ENCODE results near the gene KCNJ11. TPM values are rescaled to one million over a fixed set of nuclear protein-coding genes. Genes with fewer than 3 reads are reported as not detected.
A peak's percentile ranks its signal among the peaks of the same experiment; 100 is the strongest.

Gene KCNJ11
- total RNA-seq, 1 experiment from 2014 or later, result not detected

DNA sequence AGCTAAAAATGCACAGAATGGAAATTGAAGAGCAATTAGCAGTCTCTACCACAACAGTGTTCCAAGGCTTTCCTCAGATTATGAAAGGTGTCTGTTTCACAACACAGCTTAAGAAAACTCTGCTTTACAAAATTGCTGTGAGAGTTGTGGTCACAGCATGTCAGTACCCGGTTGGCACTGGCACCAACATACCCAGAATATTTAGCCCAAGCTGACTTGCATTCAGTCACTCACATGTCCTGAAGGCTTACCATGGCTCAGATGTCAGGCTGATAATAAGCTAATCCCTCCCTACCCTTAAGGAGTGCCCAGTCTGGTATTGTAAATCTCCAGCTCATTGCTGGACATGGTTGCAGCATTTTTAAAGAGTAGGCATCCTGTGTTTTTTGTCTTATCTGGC lies 22.0 kb downstream of the KCNJ11 start:
- DNase-seq (ENCODE audit: low read depth), result no peak

- peak; percentile 65 for DNase-seq (ENCODE audit: low read depth)
Measured at GRCh38 chr11:17354601-17354991, 33.9 kb downstream of the KCNJ11 start.

- no peak for DNase-seq (ENCODE audit: low read depth)
Measured at GRCh38 chr11:17353821-17354600, 34.4 kb downstream of the KCNJ11 start.

DNA sequence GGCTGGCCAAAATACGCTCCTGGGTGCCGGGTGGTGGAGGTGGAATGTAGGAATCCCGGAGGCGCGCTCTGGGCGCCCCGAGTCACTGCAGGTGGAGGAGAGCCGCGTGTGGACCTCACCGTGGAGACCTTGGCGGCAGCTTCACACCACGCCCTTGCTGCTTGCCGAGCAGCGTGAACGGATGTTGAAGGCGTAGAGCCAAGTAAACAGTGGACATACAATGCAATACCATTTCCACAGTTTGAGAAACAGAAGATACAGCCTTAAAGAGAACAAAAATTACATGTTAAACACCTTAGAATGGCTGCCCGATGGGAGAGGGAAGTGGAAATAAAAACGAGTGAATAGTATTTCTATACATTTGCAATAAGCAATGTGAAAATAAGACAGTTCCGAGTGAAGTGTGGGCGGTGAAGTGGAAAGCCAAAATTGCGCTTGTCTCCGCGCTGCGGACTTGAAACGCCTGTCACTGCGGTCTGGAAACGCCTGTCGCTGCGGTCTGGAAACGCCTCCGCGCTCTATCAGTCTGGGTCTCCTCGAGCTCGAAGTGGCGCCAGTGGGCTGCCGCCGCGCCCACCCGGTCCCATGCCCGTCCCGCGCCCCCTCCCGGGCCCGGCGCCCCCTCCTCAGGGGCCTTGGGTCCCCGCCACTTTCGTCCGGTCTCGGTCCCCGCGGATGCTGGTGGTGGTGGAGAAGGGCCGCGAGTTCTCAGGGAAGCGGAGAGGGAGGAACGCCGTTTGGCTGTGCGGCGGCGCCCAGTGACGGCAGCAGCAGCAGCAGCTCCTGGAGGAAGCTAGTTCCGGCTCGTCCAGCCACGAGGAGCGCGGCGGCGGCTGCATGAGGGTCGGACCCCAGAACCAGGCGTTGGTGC lies 35.3 kb downstream of the KCNJ11 start:
- peak; percentile 85 for DNase-seq (ENCODE audit: low read depth)

GRCh38 chr11:17351510-17352176 lies 36.8 kb downstream of the KCNJ11 start, which contains the start of gene NCR3LG1:
NCR3LG1 (plus strand) TSS chr11:17351800; CDS start chr11:17351970, 170 bp downstream.
- no peak for DNase-seq (ENCODE audit: low read depth)

DNA sequence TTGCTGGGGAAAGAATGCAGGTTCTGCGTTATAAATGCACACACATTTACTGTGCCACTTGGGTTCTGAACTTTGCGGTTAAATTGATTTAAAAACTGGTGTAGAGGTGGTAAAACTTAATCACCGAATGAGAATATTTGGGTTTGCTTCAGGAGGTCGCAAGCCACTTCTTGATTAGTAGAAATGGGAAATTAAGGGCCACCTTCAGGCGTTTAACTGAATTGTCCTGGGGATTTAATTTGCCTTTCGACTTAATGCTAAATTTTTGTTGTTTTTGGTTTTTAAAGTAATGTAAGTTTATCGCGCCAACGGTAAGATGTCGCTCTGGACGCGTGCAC lies 37.3 kb downstream of the KCNJ11 start:
- DNase-seq (ENCODE audit: low read depth), result no peak

DNA sequence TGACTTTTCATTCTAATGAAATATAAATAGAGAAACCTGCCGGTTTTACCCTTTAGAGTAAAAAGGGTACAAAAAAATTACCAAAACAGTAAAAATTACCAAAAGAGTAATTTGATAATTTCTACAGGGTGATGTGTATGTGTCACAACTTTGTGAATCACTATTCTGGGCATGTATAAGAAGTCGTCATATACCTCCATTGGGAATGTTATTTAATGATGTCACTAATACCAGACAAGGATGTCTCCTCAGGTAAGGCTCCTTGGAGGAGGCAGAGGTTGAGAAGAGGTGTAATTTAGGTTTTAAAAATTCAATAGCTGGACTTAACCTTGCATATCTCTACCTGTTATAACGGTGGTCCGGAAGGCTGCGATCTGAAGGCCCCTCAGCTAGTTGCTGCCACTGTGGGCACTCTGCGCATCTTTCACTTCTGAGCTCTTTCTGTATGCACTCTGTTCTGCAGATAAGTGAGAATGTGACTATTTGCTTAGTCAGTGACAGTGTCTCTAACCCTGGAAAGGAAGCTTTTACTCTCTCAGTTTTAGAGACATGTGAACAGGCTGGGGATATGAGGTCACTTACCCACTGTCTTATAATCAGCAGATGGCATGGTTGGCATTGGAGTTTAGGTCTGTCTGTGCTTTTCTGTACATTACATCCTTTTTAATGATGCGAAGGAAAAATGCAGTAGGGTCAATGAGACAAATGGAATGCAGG lies 37.8 kb downstream of the KCNJ11 start:
- DNase-seq (ENCODE audit: low read depth), result no peak

DNA sequence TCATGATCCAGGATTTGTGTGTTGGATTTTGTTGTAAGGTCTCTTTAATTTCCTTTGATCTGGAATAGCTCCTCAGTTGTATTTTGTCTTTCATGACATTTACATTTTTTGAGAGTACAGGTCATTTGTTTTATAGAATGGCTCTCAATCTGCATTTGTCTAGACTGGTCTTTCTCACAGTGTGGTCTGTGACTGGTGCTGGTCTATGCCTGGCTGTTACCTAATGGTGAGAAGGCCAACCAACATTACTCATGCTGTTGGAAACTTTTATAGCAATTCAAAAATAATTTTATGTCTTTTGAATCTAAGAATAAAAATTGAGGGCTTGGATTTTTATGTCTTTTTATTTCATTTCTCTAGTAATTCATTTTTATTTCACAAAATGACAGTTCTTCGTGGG lies 40.8 kb downstream of the KCNJ11 start:
- no peak for DNase-seq (ENCODE audit: low read depth)

GRCh38 chr11:17343907-17344306 lies 44.6 kb downstream of the KCNJ11 start:
- DNase-seq (ENCODE audit: low read depth), result peak; percentile 71

DNA sequence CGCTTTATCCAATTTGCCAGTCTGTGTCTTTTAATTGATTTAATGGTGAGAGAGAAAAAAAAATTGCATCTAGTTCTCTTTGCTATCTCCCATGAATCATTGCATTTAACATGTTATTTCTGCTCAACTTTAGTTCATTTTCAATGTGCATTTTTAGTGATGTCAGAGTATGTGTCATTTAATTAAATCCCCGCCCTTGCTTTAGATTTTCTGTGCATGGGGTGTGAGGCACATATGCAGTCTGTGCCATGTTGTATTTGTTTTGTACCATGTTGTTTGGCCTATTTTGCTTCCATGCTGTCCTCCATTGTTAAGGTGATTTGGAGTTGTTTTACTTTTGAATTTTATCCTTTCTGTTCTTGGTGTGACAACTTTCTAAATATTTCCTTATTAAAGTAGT lies 45.2 kb downstream of the KCNJ11 start:
- no peak for DNase-seq (ENCODE audit: low read depth)

Other genes with a start within 250 kb of the KCNJ11 start
- gene PIK3C2A, start 180.7 kb downstream of the KCNJ11 start, total RNA-seq (2014; rRNA removed; shearing (Covaris generic)), result 17.4 and 23.5 TPM in 2 replicates
- gene NUCB2, start 111.9 kb downstream of the KCNJ11 start, total RNA-seq (2014; rRNA removed; shearing (Covaris generic)), result 44.5 and 62.1 TPM in 2 replicates
- gene NCR3LG1, start 36.9 kb downstream of the KCNJ11 start, total RNA-seq (2014; rRNA removed; shearing (Covaris generic)), result 0.69 and 1.5 TPM in 2 replicates
- gene ABCC8, start 88.2 kb upstream of the KCNJ11 start, total RNA-seq (2014; rRNA removed; shearing (Covaris generic)), result not detected in 2 replicates
- gene USH1C, start 155.8 kb upstream of the KCNJ11 start, total RNA-seq (2014; rRNA removed; shearing (Covaris generic)), result not detected in 2 replicates
- not detected in 2 replicates for gene OTOG, start 158.6 kb upstream of the KCNJ11 start, total RNA-seq (2014; rRNA removed; shearing (Covaris generic))

All from Daoy (cell line).